Activated CD4-positive, alpha-beta T cell treated with anti-CD3 and anti-CD28 coated beads for 48 hours (primary cell): ENCODE results near the gene AMFR.

Source experiments
- DNase-seq: peaks from one replicate; pipeline ENCODE4 v3.0.0-alpha.2; 2020

AMFR gene

GRCh38 chr16:56360117-56361008 lies 65.0 kb downstream of the AMFR start:
- DNase-seq = no peak

- no peak for DNase-seq
Observed at GRCh38 chr16:56357765-56358322, 67.5 kb downstream of the AMFR start.

- DNase-seq = no peak
Observed at GRCh38 chr16:56357241-56357764, 68.0 kb downstream of the AMFR start.

GRCh38 chr16:56356276-56357240 lies 68.8 kb downstream of the AMFR start:
- DNase-seq = peak; percentile 70

- no peak for DNase-seq
Observed at GRCh38 chr16:56355786-56356275, 69.5 kb downstream of the AMFR start.

GRCh38 chr16:56355221-56355620 lies 70.1 kb downstream of the AMFR start:
- DNase-seq = no peak

GRCh38 chr16:56354746-56355145 lies 70.6 kb downstream of the AMFR start:
- no peak for DNase-seq

GRCh38 chr16:56354016-56354415 lies 71.3 kb downstream of the AMFR start:
- no peak for DNase-seq

GRCh38 chr16:56353054-56353921 lies 72.1 kb downstream of the AMFR start:
- DNase-seq = no peak

GRCh38 chr16:56352351-56353053 lies 72.8 kb downstream of the AMFR start:
- DNase-seq = no peak

- DNase-seq = no peak
Observed at GRCh38 chr16:56351481-56351880, 73.9 kb downstream of the AMFR start.

GRCh38 chr16:56350491-56351405 lies 74.6 kb downstream of the AMFR start:
- no peak for DNase-seq

- DNase-seq = no peak
Observed at GRCh38 chr16:56349711-56350161, 75.6 kb downstream of the AMFR start.

GRCh38 chr16:56349086-56349415 lies 76.3 kb downstream of the AMFR start:
- DNase-seq = no peak

GRCh38 chr16:56348168-56349085 lies 76.9 kb downstream of the AMFR start:
- DNase-seq = no peak

- DNase-seq = no peak
Observed at GRCh38 chr16:56347670-56348069, 77.7 kb downstream of the AMFR start.

- no peak for DNase-seq
Observed at GRCh38 chr16:56347166-56347565, 78.2 kb downstream of the AMFR start.

- no peak for DNase-seq
Observed at GRCh38 chr16:56346131-56346890, 79.0 kb downstream of the AMFR start.
